Measurements from ENCODE around the gene TMEM19. TPM values are rescaled to one million over a fixed set of nuclear protein-coding genes. Genes with fewer than 3 reads are reported as not detected.

The TMEM19 gene
- total RNA-seq, 4 donors from 2014 or later: 20.4 to 47.6 (median 38.6) TPM

- WGBS, 2 donors: 66 to 72% methylated on average over 5 of the region's 5 CpGs
- no peak overlapping the region for H3K4me3 ChIP-seq (ENCODE audit: low read depth, poor library complexity, severe bottlenecking)
- no peak for DNase-seq (ENCODE audit: low spot score in 2 of 2)
- intact Hi-C loops (cut with DNase I; ENCODE audit: low total_unique reads): loop anchor here (10.0 kb wide), 2 partner anchors 93 to 333 kb away; no protein-coding TSS in a partner anchor
- TF ChIP-seq, protein P1, sequence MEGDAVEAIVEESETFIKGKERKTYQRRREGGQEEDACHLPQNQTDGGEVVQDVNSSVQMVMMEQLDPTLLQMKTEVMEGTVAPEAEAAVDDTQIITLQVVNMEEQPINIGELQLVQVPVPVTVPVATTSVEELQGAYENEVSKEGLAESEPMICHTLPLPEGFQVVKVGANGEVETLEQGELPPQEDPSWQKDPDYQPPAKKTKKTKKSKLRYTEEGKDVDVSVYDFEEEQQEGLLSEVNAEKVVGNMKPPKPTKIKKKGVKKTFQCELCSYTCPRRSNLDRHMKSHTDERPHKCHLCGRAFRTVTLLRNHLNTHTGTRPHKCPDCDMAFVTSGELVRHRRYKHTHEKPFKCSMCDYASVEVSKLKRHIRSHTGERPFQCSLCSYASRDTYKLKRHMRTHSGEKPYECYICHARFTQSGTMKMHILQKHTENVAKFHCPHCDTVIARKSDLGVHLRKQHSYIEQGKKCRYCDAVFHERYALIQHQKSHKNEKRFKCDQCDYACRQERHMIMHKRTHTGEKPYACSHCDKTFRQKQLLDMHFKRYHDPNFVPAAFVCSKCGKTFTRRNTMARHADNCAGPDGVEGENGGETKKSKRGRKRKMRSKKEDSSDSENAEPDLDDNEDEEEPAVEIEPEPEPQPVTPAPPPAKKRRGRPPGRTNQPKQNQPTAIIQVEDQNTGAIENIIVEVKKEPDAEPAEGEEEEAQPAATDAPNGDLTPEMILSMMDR (IDR thresholded peaks at IDR 0.05): no peak
- TF ChIP-seq POLR2A (IDR thresholded peaks at IDR 0.05): no peak
Measured at GRCh38 chr12:71748081-71748850, 62.4 kb downstream of the TMEM19 start.

DNA sequence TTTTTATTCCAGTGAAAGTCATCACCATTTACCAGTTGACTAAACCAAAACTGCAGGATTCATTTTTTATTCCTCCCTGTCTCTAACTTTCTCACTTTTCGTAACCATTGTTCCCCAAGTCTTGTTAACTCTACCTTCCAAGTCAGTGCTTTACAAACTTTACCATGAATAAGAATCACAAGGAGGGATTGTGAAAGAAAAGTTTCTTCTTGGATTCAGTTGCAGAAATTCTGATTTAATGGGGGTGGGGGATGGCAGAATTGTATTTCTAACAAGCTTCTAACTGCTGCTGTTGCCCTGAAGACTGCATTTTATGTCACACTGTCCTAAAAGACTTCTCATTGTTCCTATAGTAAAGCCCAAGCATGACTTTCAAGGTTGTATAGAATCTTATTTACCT lies 63.8 kb downstream of the TMEM19 start:
- intact Hi-C loops (cut with DNase I; ENCODE audit: low total_unique reads): loop anchor here (10.0 kb wide), 2 partner anchors 95 to 335 kb away; no protein-coding TSS in a partner anchor
- no peak for TF ChIP-seq POLR2A (IDR thresholded peaks at IDR 0.05)
- TF ChIP-seq, protein P1 (IDR thresholded peaks at IDR 0.05): no peak
- DNase-seq (ENCODE audit: low spot score in 2 of 2): no peak
- 94 to 97% methylated on average over 1 of the region's 1 CpG for WGBS, 2 donors
- H3K4me3 ChIP-seq (ENCODE audit: low read depth, poor library complexity, severe bottlenecking): no peak overlapping the region

DNA sequence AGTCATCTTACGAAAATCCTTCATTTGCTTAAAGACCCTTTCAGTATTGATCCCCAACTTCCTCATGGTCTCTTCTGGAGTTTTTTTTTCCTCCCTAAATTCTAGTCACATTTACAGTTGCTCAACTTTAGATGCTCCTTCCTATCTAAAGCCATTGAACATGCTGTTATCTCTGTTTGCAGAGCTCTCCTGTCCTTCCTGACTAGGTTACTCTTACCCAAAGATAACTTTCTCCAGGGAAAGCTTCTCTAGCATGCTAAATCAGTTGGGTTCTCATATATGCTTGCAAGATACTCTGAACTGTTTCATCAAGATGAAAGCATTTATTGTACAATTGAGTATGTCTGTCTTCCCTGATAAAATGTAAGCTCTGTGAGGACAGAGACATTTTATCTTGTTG lies 67.0 kb downstream of the TMEM19 start:
- 89 to 90% methylated on average over 1 of the region's 1 CpG for WGBS, 2 donors
- TF ChIP-seq, protein P1 (IDR thresholded peaks at IDR 0.05): no peak
- no peak for TF ChIP-seq POLR2A (IDR thresholded peaks at IDR 0.05)
- H3K4me3 ChIP-seq (ENCODE audit: low read depth, poor library complexity, severe bottlenecking): no peak overlapping the region
- no peak for DNase-seq (ENCODE audit: low spot score in 2 of 2)
- intact Hi-C loops (cut with DNase I; ENCODE audit: low total_unique reads): no loop called here

Other genes with a start within 250 kb of the TMEM19 start
- gene LGR5, start 246.3 kb upstream of the TMEM19 start, total RNA-seq: 1 to 10 TPM; 1.1 to 6.3 (median 1.3) TPM
- gene ZFC3H1, start 22.2 kb upstream of the TMEM19 start, total RNA-seq: 10 to 100 TPM; 47.1 to 80.1 (median 52.6) TPM
- gene THAP2, start 21.8 kb upstream of the TMEM19 start, total RNA-seq: 1 to 10 TPM; 2.6 to 3.2 (median 3.0) TPM
- 10 to 100 TPM; 34.2 to 51.8 (median 39.1) TPM for gene RAB21, start 68.8 kb downstream of the TMEM19 start, total RNA-seq
- gene TBC1D15, start 153.7 kb downstream of the TMEM19 start, total RNA-seq: 10 to 100 TPM; 29.1 to 52.2 (median 41.3) TPM

All from lower leg skin (tissue), 4 donors.